Esophagus squamous epithelium (tissue), 4 donors: Measurements from ENCODE around the gene DHRS4.
"Not testable (repeated sequence)": the region's sequence is repeated elsewhere in the genome, so short reads cannot be mapped to it uniquely, and the experiment has no call there.

Experiments
- POLR2A ChIP-seq, 4 donors: fragments of 450-650 bp; IDR thresholded peaks; one replicate each; pipeline ENCODE4 v1.6.1; 2017; ENCODE audit warnings: antibody characterized with exemption in 4 of 4, mild to moderate bottlenecking in 4 of 4, moderate library complexity in 3 of 4
- TF ChIP-seq, protein P1 (sequence below), 6 experiments: fragments of 450-650 bp in 4 of 6; fragments of 200-600 bp in 2 of 6; sonication (generic) in 2 of 6; IDR thresholded peaks; one replicate each; pipeline ENCODE4 v1.5.1; 2016 to 2019; ENCODE audit warnings: antibody characterized with exemption in 6 of 6, mild to moderate bottlenecking in 4 of 6, moderate library complexity in 4 of 6

DNA sequence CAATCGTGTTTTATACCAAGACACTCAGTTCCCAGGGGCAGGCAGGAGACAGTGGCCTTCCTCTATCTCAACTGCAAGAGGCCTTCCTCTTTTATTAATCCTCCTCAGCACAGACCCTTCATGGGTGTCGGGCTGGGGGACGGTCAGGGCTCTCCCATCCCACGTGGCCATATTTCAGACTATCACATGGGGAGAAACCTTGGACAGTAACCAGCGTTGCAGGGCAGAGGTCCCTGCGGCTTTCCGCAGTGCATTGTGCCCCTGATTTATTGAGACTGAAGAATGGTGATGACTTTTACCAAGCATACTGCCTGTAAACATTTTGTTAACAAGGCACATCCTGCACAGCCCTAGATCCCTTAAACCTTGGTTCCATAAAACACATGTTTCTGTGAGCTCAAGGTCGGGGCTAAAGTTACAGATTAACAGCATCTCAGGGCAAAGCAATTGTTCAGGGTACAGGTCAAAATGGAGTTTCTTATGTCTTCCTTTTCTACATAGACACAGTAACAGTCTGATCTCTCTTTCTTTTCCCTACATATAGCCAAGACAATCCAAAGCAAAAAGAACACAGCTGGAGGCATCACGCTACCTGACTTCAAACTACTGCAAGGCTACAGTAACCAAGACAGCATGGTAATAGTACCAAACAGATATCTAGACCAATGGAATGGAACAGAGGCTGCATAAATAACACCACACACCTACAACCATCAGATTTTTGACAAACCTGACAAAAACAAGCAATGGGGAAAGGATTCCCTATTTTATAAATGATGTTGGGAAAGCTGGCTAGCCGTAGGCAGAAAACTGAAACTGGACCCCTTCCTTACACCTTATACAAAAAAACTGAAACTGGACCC is 28.6 kb downstream of the DHRS4 start:
- TF ChIP-seq, protein P1, sequence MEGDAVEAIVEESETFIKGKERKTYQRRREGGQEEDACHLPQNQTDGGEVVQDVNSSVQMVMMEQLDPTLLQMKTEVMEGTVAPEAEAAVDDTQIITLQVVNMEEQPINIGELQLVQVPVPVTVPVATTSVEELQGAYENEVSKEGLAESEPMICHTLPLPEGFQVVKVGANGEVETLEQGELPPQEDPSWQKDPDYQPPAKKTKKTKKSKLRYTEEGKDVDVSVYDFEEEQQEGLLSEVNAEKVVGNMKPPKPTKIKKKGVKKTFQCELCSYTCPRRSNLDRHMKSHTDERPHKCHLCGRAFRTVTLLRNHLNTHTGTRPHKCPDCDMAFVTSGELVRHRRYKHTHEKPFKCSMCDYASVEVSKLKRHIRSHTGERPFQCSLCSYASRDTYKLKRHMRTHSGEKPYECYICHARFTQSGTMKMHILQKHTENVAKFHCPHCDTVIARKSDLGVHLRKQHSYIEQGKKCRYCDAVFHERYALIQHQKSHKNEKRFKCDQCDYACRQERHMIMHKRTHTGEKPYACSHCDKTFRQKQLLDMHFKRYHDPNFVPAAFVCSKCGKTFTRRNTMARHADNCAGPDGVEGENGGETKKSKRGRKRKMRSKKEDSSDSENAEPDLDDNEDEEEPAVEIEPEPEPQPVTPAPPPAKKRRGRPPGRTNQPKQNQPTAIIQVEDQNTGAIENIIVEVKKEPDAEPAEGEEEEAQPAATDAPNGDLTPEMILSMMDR (IDR thresholded peaks at IDR 0.05): not testable (repeated sequence)
- TF ChIP-seq POLR2A (IDR thresholded peaks at IDR 0.05): not testable (repeated sequence)
